ENCODE measurements around the gene PHLDB3. TPM values are rescaled to one million over a fixed set of nuclear protein-coding genes. Genes with fewer than 3 reads are reported as not detected.
A peak's percentile ranks its signal among the peaks of the same experiment; 100 is the strongest.
"Not testable (repeated sequence)": the region's sequence is repeated elsewhere in the genome, so short reads cannot be mapped to it uniquely, and the experiment has no call there.

The PHLDB3 gene
- total RNA-seq, 1 donor from 2014 or later: 5.7 TPM

- DNase-seq (ENCODE audit: missing footprints): no peak
- intact Hi-C loops (cut with DNase I): loop anchor here (5.0 to 10.0 kb wide), 2 partner anchors 66 to 133 kb away; partner anchors contain the start of genes ETHE1, IRGQ and ZNF576
- ATAC-seq: no peak
These were observed 43.2 kb downstream of the PHLDB3 start for GRCh38 chr19:43461303-43461702.

DNA sequence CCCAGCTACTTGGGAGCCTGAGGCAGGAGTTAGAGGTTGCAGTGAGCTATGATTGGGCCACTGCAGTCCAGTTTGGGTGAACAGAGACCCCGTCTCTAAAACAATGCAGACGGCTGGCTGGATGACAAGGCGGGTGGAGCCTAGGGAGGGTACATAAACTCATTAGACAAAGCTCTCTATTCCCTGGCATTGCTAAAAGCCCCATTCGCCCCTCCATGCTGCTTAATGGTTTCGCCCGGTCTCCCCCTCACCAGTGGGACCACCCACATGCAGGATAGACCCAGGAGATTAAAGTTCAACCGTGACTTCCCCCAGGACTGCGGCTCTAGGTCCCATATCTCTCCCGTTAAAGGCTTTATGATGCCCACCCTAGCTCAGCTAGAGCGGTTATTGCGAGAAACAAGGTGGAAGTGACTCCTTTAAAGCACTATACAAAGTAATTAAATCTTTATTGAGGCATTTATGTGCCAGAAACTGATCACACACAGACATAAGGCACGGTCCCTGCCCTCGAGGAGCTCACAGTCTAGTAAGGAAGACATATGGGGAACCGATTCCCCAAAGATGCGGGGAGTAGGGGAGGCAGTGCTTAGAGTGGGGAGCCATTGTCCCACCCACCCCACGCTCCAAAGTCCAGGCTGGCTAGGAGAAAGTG lies 44.1 kb downstream of the PHLDB3 start:
- DNase-seq (ENCODE audit: missing footprints): no peak
- intact Hi-C loops (cut with DNase I): loop anchor here (5.0 to 10.0 kb wide), 2 partner anchors 67 to 134 kb away; partner anchors contain the start of genes ETHE1, IRGQ and ZNF576
- no peak for ATAC-seq

DNA sequence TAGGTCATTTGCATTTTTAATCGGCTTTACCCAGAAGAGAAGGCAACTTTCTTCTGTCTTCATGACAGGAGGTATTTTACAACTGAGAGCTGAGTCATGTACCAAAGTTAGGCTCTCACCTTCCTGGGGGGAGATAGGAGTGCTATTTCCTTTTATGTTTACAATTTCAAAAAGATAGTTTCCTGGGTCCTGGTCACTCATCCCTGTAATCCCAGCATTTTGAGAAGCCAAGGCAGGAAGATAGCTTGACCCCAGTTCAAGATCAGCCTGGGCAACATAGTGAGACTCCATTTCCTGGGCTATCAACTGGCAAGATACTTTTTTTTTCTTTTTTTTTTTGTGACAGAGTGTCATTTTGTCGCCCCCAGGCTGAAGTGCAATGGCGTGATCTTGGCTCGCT lies 46.7 kb downstream of the PHLDB3 start:
- ATAC-seq (no peak), DNase-seq (ENCODE audit: missing footprints) (no peak)
- intact Hi-C loops (cut with DNase I): loop anchor here (10.0 kb wide), 1 partner anchor 327 kb away; the partner anchor contains the start of gene KCNN4

- ATAC-seq (no peak), DNase-seq (ENCODE audit: missing footprints) (no peak)
- intact Hi-C loops (cut with DNase I): loop anchor here (10.0 kb wide), 1 partner anchor 329 kb away; the partner anchor contains the start of gene KCNN4
These were observed 49.0 kb downstream of the PHLDB3 start for GRCh38 chr19:43455321-43456113.

- intact Hi-C loops (cut with DNase I): loop anchor here (10.0 kb wide), 1 partner anchor 331 kb away; the partner anchor contains the start of gene KCNN4
- ATAC-seq: no peak
These were observed 50.5 kb downstream of the PHLDB3 start for GRCh38 chr19:43454031-43454430.

DNA sequence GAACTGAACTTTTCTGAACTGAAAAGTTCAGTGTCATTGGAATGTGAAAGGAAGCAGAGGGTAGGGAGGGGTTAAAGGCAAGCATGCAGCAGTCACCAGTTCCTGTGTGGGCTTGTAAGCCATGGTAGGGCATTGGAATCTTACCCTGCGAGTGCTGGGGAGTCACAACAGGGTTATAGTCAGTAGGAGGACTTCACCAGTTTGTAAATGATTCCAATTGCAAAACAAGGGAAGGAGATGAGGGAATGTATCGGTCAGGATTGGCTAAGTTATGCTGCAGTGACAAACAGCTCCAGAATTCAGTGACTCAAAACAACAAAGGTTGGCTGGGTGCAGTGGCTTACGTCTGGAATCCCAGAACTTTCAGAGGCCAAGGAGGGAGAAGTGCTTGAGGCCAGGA lies 52.0 kb downstream of the PHLDB3 start:
- ATAC-seq (no peak), DNase-seq (ENCODE audit: missing footprints) (no peak)
- intact Hi-C loops (cut with DNase I): loop anchor here (10.0 kb wide), 1 partner anchor 332 kb away; the partner anchor contains the start of gene KCNN4

More at GRCh38 chr19:43454031-43454430, 50.5 kb downstream of the PHLDB3 start:
- no peak for DNase-seq (ENCODE audit: missing footprints)

DNA sequence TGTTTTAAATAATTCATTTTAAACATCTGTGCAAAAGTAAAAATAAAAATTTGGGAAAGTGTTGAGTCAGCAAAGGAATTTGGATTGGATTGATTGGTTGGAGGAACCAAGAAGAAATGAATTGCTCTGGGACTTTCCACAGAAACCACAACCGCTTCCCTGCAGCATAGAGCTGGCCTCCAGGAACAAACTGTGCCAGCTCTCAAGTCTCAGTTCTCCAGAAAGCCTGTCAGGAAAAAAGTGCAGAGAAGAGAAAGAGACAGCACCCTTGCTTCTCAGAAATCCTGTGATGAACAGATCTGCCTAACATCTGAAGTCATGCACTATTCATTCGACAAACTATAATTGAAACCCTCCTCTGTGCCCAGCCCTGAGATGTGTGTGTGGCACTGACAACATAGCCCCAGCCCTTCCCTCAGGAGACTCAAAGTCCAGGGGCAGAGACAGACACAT lies 54.0 kb downstream of the PHLDB3 start:
- intact Hi-C loops (cut with DNase I): loop anchor here (10.0 kb wide), 1 partner anchor 334 kb away; the partner anchor contains the start of gene KCNN4
- peak; percentile 26 for ATAC-seq
- no peak for DNase-seq (ENCODE audit: missing footprints)

DNA sequence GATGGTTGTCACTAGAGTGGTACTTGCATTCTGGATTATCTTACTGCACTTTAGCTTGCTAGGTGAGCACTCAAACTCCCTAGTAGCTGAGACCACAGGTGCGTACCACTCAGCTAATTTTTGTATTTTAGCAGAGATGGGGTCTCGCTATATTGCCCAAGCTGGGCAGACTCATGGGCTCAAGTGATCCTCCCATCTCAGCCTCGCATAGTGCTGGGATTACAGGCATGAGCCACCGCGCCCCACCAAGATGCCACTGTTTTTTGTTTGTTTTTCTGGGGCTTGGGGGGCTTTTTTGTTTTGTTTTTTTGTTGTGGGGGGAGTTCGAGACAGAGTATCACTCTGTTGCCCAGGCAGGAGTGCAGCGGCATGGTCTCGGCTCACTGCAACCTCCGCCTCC lies 56.9 kb downstream of the PHLDB3 start:
- intact Hi-C loops (cut with DNase I): loop anchor here (1.0 kb wide), 1 partner anchor 72 kb away; no protein-coding TSS in a partner anchor
- no peak for ATAC-seq
- DNase-seq (ENCODE audit: missing footprints): no peak

DNA sequence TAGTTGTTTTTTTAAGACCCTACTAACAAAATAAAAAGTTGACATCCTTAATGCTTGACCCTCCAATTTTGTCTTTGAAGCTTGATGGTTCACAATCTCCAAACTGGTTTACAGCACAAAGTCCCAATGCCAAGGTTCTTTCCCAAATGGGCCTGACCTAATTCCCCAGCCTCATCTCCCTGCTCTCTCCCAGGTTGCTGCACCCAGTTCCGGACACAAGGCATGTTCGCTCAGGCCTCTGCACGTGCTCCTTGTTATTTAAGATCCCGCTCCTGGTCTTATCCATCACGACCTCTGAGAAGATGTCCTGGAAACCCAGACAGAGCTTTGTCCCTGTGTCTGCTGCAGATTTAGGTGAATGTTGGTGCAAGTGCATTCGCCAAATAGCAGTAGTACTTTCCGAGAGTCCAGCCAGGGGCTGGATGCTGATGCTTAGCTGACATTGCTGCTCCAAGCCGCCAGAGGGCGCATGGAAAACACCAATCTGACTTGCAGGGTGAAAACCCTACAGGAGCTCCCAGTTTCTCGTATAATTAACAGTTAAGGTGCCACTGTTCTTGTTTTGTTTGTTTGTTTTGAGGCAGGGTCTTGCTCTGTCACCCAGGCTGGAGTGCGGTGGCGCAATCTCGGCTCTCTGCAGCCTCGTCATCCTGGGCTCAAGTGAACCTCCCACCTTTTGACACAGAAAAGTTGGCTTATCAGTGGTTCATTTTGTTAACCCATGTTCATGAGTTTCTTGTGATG lies 57.6 kb downstream of the PHLDB3 start:
- peak; percentile 75 for ATAC-seq
- intact Hi-C loops (cut with DNase I): loop anchor here (1.0 kb wide), 1 partner anchor 72 kb away; no protein-coding TSS in a partner anchor

GRCh38 chr19:43445426-43445825 lies 59.1 kb downstream of the PHLDB3 start:
- ATAC-seq (no peak), DNase-seq (ENCODE audit: missing footprints) (no peak)
- intact Hi-C loops (cut with DNase I): no loop called here

More for the DNA sequence above, 57.6 kb downstream of the PHLDB3 start:
- DNase-seq (ENCODE audit: missing footprints): peak; percentile 90

DNA sequence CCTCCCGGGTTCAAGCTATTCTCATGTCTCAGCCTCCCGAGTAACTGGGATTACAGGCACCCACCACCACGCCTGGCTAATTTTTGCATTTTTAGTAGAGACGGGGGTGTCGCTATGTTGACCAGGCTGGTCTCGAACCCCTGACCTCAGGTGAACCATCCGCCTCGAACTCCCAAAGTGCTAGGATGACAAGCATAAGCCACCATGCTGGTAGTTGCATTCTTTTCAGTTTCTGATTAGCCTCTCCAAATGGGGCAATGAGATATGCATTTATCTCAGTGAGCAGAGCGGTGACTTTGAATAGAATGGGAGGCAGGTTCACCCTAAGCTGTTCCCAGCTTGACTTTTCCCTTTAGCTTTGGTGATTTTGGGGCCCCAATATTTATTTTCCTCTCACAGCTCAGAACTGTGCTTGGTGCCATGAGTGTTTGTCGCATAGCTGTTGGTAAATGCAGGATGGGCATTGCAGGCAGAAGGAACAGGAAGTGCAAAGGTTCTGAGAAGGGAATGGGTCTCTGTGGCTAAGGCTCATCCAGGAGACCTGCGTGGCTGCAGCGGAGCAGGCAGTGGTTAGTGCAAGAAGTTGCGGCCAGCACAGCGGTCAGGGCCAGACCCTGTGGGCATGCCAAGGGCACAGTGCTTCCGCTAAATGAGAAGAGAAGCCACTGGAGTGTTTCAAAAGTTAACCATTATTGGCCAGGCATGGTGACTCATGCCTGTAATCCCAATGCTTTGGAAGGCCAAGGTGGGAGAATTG lies 59.8 kb downstream of the PHLDB3 start:
- DNase-seq (ENCODE audit: missing footprints): no peak
- intact Hi-C loops (cut with DNase I): no loop called here
- no peak for ATAC-seq

- ATAC-seq; intact Hi-C loops (cut with DNase I); DNase-seq (ENCODE audit: missing footprints): not testable (repeated sequence)
These were observed 60.5 kb downstream of the PHLDB3 start for GRCh38 chr19:43444091-43444490.

DNA sequence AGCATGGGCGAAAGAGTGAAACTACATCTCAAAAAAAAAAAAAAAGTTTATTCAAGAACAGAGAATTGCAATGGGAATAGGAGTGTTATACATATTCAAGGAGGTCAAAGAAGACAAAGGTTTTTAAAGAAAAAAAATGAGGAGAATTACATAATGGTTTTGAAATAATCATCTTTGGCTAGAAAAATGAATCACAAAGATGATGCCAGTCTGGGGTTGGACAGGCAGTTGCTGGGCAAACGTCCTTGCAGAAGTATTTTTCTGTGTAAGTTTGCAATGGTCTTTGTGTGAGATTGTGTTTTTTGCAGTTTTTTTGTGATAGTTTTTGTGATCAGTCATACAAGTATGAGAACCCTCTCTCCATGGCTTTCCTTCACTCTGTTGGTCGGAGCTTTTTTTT lies 62.8 kb downstream of the PHLDB3 start:
- no peak for DNase-seq (ENCODE audit: missing footprints)
- intact Hi-C loops (cut with DNase I): no loop called here
- no peak for ATAC-seq

DNA sequence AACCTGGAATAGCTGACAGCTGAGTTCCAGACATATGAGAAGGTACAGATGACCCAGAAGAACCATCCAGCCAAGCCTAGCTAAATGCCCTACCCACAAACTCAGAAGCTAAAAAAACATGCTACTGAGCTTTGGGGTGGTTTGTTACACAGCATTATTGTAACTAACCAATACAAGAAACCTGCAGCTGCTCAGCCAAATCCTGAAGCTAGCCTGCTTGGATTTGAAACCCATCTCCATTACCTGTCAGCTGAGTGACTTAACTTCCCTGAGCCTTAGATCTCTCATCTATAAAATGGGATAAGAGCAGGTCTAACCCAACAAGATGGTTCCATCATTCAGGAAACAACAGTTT lies 64.9 kb downstream of the PHLDB3 start:
- DNase-seq (ENCODE audit: missing footprints) (no peak), ATAC-seq (no peak)
- intact Hi-C loops (cut with DNase I): no loop called here

DNA sequence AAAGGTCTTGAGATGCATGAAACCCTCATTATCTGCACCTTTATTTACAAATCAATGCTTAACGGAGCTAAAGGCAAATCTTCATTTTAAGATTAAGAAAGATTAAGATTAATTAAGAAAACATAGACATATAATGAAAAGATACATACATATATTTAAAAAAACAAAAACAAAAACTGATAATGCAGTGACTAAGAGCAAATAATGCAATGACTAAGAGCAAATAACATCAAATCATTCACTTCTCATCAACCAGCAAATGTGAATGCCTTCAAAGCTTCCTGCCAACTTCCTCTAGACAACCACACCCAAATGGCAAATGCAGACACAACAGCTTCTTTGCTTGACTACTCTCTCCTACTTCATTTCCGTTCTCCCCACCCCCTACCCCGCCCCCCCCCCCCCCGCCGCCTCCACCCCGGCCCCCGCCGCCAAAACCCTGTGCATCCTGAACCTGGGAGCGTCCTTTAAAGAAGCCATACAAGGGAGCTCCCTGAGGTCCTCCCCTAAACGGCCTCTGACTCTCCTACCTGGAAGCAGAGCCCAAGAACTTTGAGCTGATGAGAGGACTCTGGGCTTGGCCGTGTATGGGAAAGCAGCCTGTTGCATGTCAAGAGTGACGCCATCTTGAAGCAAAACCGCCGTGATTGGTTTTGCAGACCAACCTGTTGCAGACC lies 65.4 kb downstream of the PHLDB3 start:
- intact Hi-C loops (cut with DNase I): no loop called here
- ATAC-seq (peak; percentile 62), DNase-seq (ENCODE audit: missing footprints) (no peak)

- DNase-seq (ENCODE audit: missing footprints) (peak; percentile 74), ATAC-seq (peak; percentile 97)
- intact Hi-C loops (cut with DNase I): no loop called here
These were observed 66.1 kb downstream of the PHLDB3 start for GRCh38 chr19:43438291-43439031.

DNA sequence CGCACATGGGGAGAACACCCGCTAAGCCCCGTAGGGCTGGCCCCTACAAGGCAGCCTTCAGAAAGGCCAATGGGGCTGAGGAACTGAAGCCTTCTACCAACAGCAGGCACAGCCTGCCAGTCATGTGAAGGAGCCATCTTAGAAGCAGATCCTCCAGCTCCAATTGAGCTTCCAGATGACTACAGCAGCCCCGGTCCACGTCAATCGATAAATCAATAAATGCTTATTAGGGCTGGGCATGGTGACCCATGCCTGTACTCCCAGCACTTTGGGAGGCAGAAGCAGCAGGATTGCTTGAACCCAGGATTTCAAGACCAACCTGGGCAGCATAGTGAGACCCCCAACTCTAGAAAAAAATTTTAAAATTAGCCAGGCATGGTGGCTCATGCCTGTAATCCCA lies 66.8 kb downstream of the PHLDB3 start:
- ATAC-seq (no peak), DNase-seq (ENCODE audit: missing footprints) (no peak)
- intact Hi-C loops (cut with DNase I): no loop called here
